GM18507 (cell line): ENCODE results near the gene HPS1.

Experiments used
- DNase-seq: peaks from one replicate; pipeline ENCODE4 v3.0.0; 2011; ENCODE audit warnings: low read depth; ENCODE audit not compliant: insufficient read length; ENCODE audit errors: extremely low spot score
- FAIRE-seq: peaks from 2 replicates; lab custom pipeline; 2011; peaks lifted over from hg19 to GRCh38; lab: Jason Lieb, UNC

Gene HPS1

DNA sequence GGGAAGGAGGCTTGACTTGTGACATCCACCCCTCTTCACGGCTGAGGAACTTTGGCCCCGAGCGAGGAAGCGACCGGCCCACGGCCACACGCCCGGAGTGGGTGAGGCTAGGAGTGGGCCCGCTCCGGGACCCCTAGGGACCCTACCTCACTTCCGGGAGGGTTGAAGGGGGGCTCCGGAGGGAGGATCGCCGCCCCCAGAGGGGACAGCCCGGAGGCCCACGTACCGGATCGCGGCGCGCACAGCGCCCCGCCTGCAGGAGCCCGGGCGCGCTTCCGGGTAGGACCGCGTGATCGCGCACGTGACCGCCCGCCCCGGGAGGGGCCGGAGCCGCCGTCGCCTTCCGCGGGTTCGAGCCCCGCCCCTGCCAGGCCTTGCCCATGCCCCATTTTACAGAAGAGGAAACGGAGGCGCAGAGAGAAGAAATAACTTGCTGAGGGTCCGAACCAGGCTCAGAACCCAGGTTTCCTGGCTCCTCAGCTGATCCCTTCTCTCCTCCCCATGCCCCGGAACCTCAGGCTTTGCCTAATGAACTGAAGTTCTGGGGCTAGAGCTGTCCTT, at the start of gene HPS1:
TSS of gene HPS1 (minus strand) at position 275 of the 561 bp plus-strand sequence. CDS start 3,695 bp downstream, outside the sequence.
- peak; percentile 81 for FAIRE-seq
- DNase-seq = peak; percentile 86

DNA sequence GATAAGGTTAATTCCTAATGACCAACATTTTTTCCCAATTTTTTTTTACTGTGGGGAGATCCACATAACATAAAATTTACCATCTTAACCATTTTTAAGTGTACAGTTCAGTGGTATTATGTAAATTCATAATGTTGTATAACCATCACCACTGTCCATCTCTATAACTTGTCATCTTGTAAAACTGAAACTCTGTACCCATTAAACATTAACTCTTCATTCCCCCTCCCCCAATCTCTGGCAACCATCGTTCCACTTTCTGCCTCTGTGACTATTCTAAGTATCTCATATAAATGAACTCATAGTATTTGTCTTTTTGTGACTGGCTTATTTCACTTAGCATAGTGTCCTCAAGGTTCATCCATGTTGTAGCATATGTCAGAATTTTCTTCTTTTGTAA, 46.0 kb upstream of the HPS1 start:
- FAIRE-seq = peak; percentile 56

DNA sequence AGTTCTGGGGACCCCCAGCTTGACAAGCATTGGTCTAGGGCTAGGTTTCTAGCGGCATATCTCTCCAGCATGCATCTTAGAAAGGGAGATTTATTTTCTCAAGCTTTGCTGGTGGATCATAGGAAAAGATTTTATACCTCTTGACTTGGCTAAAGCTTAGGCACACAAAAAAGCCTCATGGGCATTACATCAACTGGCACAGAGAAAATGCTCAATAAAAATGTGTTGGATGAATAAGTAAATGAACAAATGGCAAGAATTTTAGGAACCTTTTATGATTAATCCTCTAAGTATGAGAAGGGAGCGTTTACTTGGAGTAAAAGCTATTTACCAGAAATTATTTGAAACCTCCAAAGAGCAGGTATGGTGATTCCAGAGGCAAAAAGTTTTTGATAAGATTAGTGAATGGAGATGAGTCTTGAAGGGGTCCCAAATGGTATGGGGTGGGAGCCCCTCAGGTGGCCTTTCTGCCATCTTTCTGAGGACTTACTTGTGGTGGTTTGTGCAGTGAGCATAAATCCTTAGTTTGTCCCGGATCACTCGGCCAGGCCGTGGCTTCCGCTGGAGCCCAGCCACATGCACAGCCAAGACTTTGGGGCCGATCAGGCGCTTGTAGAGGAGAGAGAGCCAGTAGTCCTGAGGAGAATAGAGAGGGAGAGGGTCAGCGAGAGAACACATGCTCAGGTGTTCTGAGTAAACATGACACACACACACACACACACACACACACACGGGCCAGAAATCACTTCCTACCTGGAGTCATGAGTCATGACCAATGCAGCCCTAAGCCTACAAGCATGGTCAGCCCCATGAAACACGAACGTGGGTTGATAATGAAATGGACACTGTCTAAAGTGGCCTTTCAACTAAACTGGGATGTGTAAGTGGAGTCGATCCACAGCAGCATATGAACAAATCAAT, 43.1 kb upstream of the HPS1 start:
- DNase-seq (no peak), FAIRE-seq (no peak)

More for the DNA sequence above, 46.0 kb upstream of the HPS1 start:
- no peak for DNase-seq

DNA sequence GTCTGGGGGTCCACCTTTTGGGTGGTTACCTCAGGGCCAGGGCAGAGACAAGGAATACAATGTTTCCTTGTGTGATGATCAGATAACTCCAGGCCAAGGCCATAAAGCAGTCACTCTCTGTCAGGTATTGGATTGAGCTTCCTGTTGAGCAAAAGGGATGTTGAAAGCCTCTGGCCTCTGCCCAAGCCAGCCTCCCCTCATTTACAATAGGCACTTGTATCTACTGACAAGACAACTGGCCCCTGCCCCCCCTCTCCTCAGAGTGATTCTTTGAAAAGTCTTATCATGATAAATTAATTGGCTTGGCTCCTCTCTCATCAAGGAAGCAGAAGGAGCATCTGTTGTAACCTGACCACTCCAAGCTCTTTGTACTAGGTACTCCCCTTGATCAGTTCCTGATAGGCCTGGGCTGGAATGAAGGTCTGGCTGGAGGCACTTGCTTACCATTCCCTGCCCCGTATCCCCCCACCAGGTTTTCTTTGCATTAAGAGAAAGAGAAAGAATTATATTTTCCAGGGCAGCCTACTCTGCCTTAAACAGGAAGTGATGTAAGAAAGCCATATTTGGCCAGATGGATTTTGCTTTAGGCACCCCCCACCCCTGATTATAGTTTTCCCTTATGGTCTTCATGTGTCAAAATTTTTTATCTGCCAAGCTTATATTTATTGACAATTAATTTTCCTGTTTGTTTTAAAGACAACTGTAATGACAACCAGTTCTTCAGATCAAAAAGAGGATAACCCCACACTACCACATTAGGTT, 42.1 kb upstream of the HPS1 start:
- FAIRE-seq (no peak), DNase-seq (no peak)

DNA sequence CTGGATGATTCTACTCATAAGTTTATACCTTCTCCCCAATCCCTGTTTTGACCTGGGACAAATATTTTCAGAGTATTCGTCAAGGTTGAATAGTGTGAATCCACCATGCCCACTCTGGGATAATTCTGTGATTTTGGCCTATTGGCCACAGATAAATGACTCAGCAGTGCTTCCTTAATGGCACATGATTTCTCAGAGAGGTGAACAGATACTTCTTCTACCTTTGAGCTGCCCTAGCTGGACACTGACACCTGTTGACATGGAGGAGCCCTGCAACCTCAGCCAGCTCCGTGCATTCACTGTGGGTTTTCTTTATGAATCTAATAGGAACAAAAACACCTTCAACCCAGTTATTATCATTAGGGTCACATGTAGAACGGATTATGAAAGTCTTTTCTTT, 40.9 kb upstream of the HPS1 start:
- no peak for FAIRE-seq
- DNase-seq = no peak

DNA sequence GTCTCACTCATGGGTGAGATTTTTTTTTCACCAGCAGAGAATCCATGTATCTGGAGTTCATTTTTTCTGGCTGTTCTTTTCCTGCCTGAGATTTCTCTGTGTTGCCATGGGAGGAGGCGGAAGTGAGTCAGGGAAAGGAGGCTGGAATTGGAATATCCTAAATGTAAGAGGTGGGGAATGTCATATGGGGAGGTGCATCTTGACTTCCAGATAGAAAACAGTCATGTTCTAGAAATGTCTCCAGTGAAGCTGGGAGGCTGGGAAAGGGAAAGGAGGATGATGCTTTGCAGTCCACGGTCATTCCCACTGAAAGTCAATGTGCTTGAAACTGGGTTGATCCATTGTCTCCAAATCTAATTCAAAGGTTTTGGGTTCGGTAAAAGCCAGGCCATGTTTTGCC, 39.7 kb upstream of the HPS1 start:
- FAIRE-seq (no peak), DNase-seq (no peak)

DNA sequence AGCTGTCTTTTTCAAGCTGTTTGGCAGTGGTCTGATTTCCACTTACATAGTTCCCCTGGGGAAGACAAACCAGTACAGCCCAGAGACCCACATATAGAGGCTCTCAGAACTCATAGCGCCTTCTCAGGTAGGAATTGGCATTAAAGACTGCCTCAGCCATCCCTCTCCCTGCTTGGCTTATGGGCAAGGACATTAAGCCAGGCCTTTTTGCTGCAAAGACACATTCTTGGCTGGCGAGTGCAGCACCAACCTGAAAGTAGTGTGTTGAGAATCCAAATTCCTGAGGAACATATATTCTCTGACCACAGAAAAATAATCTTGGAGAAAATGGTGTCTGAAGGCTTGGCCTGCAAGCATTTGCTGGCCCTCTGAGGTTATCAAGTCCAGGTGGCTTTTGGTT, 39.2 kb upstream of the HPS1 start:
- FAIRE-seq (no peak), DNase-seq (no peak)

DNA sequence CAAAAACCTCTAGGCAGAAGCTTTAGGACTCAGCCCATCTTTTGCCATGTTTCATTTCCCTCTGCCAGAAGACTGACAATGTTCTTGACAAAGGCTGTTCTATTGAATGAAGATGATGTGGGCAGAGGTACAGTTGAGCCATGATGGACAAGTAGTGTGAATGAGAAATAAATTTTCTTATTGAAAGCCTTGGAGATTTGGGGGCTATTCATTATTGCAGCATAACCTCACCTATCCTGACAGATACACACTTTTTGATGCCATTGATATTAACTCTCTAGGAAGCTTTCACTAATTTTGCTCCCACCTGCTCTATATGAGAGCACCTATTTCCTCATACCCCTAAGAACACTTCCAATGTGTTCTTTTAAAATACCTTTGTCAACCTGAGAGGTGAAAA, 36.9 kb upstream of the HPS1 start:
- no peak for DNase-seq
- no peak for FAIRE-seq

DNA sequence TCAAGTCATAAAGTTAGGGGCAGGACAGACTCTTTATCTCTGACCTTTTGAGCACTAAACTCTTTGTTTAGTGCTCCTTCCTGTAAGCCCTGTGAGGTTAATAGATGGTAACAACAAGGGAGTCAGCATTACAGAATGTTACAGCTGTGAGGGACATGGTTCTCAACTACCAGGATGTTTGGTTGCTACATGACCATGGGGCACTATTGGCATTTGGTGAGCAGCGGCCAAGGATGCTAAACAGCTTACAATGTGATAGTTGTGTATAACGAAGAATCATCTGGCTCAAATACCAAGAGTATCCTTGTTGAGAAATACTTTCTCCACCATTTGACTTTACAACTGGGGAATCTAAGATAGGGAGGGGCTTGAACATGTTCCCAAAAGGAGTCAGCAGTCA, 35.4 kb upstream of the HPS1 start:
- FAIRE-seq (no peak), DNase-seq (no peak)

DNA sequence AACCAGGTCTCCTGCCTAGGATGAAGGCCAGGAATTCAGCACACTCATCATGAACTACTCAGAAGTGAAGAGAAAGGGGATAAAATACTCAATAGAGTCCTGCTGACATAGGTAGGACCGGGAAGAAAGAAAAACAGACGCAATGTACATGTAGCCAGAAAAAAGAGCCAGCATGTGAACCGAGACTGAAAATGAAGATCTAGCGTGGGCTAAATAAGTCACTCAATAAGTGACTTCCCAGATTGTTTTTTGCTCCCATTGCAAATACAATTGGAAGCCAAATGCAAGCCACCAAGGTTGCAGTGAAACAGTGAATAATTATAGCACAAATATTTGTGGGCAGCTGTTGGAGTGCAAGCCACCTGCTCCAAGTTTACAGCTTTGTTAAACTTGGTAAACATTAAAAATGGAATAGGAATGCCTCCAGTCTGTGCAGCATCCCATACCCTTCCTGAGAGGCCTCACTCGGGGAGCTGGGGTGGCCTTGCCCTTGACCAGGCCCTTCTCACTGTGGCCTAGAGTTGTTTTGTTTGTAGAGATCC, 34.7 kb upstream of the HPS1 start:
- DNase-seq (no peak), FAIRE-seq (no peak)

DNA sequence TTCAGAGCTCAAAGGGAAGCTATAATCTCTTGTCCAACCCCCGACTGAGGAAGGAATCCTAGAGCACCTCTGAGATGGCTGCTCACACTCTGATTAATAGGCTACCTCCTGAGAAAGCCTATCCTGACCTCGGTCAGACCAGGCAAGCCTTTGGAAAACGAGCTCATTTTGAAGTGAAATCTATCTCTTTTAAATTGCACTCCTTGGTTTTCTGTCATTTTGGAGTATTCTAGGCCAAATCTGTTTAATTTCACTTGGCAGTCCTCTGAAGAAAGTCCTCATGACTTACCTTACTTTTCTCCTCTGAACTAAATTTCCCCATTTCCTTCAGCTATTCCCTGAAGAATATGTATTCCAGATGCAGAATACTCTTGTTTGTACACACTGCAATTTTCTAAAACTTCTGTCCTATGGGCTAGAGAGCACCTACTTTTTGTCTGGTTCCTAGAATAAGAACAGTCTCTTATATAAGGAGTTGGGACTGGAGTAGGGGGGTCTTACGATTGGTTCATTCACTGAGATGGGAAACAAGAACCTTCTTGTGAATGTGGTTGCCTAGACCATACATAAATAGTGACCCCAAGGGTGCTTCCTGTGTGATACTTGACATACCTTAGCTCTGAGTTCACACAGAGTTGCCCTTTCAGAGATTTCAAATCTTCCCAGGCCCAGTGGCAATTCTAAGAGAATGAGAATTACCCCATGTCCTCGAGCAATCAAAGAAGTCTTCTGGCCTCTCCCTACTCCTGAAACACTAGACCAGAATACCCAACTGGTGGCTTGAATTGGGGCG, 31.9 kb upstream of the HPS1 start:
- DNase-seq (no peak), FAIRE-seq (peak; percentile 24)

DNA sequence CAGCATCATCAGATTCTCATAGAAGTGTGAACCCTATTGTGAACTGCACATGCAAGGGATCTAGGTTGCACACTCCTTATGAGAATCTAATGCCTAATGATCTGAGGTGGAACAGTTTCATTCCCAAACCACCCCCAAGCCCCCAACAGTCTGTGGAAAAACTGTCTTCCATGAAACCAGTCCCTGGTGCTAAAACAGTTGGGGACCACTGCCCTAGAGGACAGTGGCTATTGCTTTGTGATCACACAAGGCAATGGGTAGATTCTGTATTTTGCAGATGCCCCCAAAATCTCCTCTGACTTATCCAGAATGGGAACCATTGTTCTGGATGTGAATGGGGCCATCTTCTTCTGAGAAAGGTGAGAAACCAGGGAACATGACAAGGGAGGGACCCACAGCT, 31.1 kb upstream of the HPS1 start:
- DNase-seq (no peak), FAIRE-seq (no peak)

DNA sequence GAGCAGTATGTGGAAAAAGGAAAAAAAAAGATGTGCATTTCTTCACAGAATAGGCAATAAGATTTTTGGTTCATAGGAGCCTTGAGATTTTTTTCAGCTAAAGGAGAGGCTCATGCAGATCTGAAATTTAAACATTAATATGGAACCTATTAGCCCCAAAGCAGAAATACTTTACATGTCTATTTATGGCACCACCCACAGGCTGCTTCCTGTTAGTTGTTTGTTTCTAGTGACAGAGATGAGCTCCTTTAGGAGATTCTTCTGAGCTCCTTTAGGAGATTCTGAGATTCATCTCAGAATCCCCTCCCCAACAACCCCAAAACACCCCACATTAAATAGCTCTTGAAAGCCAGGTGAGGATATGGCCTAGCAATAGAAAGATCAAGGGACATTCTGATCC, 27.9 kb upstream of the HPS1 start:
- DNase-seq (peak; percentile 5), FAIRE-seq (peak; percentile 82)

DNA sequence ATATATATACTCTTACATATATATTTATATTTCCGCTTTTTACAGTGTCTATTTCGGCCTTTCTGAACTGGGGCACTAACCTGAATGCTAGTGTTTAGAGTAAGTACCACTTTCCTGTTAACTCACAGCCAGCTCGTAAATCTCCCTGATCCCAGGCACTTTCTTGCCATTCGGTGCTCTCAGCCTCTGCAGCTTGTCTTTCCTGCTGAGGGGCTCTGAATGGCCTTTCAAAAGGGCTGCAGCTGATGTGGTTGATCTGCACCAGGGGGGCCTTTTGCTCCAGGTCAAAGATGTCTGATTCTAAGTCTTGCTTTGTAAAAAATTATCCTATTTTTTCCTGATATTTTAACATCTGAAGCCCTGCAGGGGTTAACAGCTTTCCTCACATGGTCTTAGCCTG, 25.5 kb upstream of the HPS1 start:
- FAIRE-seq = no peak
- DNase-seq = no peak

DNA sequence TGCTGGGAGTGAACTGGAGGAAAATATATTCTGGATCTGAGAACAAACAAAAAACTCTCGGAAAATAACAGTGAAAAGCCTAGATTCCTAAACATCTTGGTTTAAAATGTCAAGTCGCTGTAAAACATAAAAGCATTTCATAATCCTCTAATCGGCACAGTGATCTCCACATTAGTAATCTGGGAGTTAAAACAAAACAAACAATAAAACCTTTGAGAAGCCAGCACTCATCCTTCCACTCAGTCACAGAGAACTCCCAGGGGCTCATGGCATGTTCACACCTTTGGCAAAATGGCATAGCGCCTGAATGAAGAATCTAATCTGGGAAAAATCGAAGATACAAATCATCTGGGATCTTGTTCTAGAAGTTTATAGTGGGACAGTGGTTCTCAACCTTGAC, 24.1 kb upstream of the HPS1 start:
- FAIRE-seq = no peak
- no peak for DNase-seq

DNA sequence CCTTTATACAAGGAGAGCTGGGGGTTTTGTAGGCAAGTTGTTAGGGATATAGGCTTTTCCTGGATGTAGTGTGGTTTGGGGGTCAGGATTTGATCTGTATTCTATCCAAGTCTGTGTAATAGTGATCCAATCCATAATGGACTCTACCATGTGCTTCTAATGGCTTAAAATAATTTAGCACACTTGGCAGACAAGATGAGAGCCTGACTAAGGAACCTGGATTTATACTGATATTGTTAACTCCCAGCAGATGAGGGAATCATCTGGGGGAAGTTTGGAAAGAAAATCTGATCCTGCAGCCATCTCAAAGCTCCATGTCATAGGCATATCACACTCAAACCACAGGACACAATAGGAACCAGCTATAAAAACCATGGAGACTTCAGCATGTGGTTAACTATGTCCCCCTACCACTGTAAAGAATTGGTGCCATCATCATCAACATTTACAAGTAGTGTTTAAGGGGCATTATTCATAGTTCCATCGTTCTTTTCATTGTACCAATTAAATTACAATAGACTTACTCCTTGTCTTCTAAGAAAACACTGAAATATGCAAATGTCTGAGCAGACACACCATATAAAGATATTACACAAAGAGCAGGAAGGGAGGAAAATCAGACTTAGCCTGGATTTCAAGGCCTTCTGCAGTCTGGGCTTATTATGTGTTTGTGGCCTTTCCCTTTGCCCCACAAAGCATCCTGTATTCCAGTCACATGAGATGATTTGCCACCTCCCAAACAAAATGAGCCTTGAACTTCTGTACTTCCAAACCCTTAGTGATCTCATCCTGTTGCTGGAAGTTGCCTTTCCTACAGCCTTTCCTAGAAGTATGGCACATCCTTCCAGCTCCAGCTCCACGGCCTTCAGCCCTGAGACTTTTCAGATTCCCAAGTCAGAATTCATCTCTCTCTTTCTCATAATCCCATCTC, 22.5 kb upstream of the HPS1 start:
- FAIRE-seq (no peak), DNase-seq (no peak)

DNA sequence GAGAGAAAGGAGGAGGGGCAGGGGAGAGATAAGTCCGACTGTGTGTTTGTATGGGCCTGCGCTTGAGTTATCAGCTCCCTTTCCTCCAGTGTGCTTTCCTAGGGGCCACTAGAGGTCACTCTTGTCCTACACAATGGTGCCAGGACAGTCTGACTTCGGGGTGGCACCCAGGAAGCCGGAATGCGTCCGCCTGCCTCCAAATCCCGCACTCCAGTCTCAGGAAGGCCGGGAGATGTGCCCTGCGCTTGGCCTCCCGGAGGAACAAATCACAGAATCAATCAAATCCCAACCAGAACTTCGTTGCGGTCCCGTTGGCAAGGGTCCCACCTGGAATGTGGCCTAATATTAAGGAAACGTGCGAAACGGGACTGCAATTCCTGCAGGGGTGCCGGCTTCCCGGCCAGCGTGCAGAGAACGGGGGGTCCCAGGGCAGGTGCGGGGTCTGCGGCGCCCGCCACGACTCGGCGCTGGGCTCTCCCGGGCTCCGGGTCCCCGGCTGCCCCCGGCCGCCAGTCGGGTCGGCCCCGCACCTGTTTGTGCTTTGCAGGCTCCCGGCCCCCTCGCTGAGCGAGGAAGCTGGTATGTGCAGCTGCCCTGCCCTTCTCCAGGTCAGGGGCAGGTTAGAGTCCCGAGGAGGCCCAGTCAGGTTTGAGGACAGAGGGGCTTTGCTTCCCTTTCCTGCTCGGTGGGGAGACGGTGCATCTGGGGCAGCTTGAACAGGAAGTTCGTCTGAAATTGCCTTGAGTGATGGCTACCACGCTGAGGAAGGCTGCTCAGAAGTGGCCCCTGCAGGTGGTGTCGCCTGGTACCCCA, 21.0 kb upstream of the HPS1 start:
- FAIRE-seq (peak; percentile 94), DNase-seq (peak; percentile 70)
